ENCODE results near the gene KPNA5.
"Not testable (repeated sequence)": the region's sequence is repeated elsewhere in the genome, so short reads cannot be mapped to it uniquely, and the experiment has no call there.

KPNA5 gene

GRCh38 chr6:116672306-116672705, 8.7 kb upstream of the KPNA5 start:
- H3K4me3 ChIP-seq (replicated peaks; ENCODE audit: low read depth, low read length): no peak overlapping the region
- TF ChIP-seq CTCF (IDR thresholded peaks at IDR 0.05; ENCODE audit: low read depth, low read length, missing control alignments): no peak
- no peak for DNase-seq (ENCODE audit: extremely low read depth, low read depth)

- no peak overlapping the region for H3K4me3 ChIP-seq (replicated peaks; ENCODE audit: low read depth, low read length)
- no peak for TF ChIP-seq CTCF (IDR thresholded peaks at IDR 0.05; ENCODE audit: low read depth, low read length, missing control alignments)
- no peak for DNase-seq (ENCODE audit: extremely low read depth, low read depth)
Observed at GRCh38 chr6:116676021-116676420, 5.0 kb upstream of the KPNA5 start.

GRCh38 chr6:116682334-116682712, 1.3 kb downstream of the KPNA5 start:
- no peak for TF ChIP-seq CTCF (IDR thresholded peaks at IDR 0.05; ENCODE audit: low read depth, low read length, missing control alignments)
- peak overlapping the region; percentile 91 for H3K4me3 ChIP-seq (replicated peaks; ENCODE audit: low read depth, low read length)
- DNase-seq (ENCODE audit: extremely low read depth, low read depth): no peak

- H3K4me3 ChIP-seq (replicated peaks; ENCODE audit: low read depth, low read length): no peak overlapping the region
- DNase-seq (ENCODE audit: extremely low read depth, low read depth): no peak
- no peak for TF ChIP-seq CTCF (IDR thresholded peaks at IDR 0.05; ENCODE audit: low read depth, low read length, missing control alignments)
Observed at GRCh38 chr6:116685437-116685993, 4.5 kb downstream of the KPNA5 start.

GRCh38 chr6:116686475-116687101, 5.6 kb downstream of the KPNA5 start:
- not testable (repeated sequence) for DNase-seq (ENCODE audit: extremely low read depth, low read depth); H3K4me3 ChIP-seq (replicated peaks; ENCODE audit: low read depth, low read length)

- no peak overlapping the region for H3K4me3 ChIP-seq (replicated peaks; ENCODE audit: low read depth, low read length)
- no peak for DNase-seq (ENCODE audit: extremely low read depth, low read depth)
- no peak for TF ChIP-seq CTCF (IDR thresholded peaks at IDR 0.05; ENCODE audit: low read depth, low read length, missing control alignments)
Observed at GRCh38 chr6:116691154-116691553, 10.1 kb downstream of the KPNA5 start.

- not testable (repeated sequence) for DNase-seq (ENCODE audit: extremely low read depth, low read depth)
Observed at GRCh38 chr6:116692873-116693272, 11.9 kb downstream of the KPNA5 start.

GRCh38 chr6:116693275-116693674, 12.3 kb downstream of the KPNA5 start:
- not testable (repeated sequence) for H3K4me3 ChIP-seq (replicated peaks; ENCODE audit: low read depth, low read length); DNase-seq (ENCODE audit: extremely low read depth, low read depth)

More at GRCh38 chr6:116692873-116693272, 11.9 kb downstream of the KPNA5 start:
- not testable (repeated sequence) for H3K4me3 ChIP-seq (replicated peaks; ENCODE audit: low read depth, low read length)

All from HFF-Myc (cell line).